ENCODE measurements around the gene CLCA2. TPM values are rescaled to one million over a fixed set of nuclear protein-coding genes. Genes with fewer than 3 reads are reported as not detected.

Gene CLCA2
- total RNA-seq, 4 donors from 2014 or later: 0.19 to 38.3 (median 1.7) TPM; not detected in 1

- Histone ChIP-seq H3K36me3 (no peaks in the 10 kb centered on the region), H3K9me3 (no peaks in the 10 kb centered on the region), H3K27ac (peak overlapping the region in 1 of 4 donors; percentile 88), H3K4me3 (no peak overlapping the region), H3K27me3 (no peaks in the 10 kb centered on the region), H3K4me1 (peaks cover 0 to 39% (median 4%) of the 10 kb centered on the region in 3 donors)
- WGBS, 2 donors (ENCODE audit: low coverage in 1 of 2): 34 to 37% methylated on average over 2 of the region's 2 CpGs
- TF ChIP-seq POLR2A (IDR thresholded peaks at IDR 0.05): no peak
- no peak for TF ChIP-seq POLR2AphosphoS5 (IDR thresholded peaks at IDR 0.05)
- no peak for TF ChIP-seq EP300 (IDR thresholded peaks at IDR 0.05)
- TF ChIP-seq, protein P1, sequence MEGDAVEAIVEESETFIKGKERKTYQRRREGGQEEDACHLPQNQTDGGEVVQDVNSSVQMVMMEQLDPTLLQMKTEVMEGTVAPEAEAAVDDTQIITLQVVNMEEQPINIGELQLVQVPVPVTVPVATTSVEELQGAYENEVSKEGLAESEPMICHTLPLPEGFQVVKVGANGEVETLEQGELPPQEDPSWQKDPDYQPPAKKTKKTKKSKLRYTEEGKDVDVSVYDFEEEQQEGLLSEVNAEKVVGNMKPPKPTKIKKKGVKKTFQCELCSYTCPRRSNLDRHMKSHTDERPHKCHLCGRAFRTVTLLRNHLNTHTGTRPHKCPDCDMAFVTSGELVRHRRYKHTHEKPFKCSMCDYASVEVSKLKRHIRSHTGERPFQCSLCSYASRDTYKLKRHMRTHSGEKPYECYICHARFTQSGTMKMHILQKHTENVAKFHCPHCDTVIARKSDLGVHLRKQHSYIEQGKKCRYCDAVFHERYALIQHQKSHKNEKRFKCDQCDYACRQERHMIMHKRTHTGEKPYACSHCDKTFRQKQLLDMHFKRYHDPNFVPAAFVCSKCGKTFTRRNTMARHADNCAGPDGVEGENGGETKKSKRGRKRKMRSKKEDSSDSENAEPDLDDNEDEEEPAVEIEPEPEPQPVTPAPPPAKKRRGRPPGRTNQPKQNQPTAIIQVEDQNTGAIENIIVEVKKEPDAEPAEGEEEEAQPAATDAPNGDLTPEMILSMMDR (IDR thresholded peaks at IDR 0.05): no peak
- ATAC-seq: no peak
Measured at GRCh38 chr1:86394416-86394815, 29.6 kb upstream of the CLCA2 start.

DNA sequence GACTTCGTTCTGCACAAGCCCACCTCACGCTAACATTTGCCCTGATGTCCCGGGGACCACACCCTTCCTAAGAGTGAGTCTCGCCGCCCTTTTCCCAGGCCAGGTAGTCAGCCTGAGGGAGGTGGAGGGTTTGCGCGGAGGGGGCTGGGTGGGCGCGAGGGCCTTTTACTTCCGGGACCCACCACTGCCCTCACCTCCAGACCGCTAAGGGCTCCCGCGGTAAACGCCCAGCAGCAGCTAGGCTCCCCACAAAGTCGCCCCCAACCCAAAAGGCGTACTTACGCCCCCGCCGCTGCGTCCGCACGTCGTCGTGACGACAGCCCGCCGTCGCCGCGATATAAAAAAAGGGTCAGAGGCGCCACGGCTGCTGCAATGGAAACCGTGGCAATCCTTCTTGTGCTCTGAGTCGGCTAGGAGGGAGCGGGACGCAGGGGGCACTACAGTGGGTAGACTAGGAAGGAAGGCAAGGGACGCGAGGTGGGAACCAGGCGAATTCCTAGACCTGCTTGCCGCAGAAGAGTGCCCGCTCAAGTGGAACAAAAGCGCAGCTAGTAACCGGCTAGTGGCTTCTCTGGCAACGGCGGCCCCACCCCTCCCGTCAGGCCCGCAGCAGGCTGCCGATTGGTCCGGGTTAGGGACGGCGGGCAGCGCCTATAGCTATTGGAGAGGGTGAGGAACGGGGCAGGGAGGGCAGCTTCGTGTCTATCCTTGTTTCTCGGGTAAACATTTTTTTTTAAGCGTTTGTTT is 28.0 kb upstream of the CLCA2 start, which contains the start of gene ODF2L:
Gene ODF2L (minus strand): TSS at position 573 of the 747 bp plus-strand sequence. CDS start 9,296 bp downstream, outside the sequence.
- Histone ChIP-seq H3K4me1 (peaks cover 0 to 39% (median 4%) of the 10 kb centered on the region in 3 donors), H3K4me3 (peak within 1 kb of the TSS; percentile 85 to 88), H3K36me3 (no peaks in the 10 kb centered on the region), H3K27me3 (no peaks in the 10 kb centered on the region), H3K27ac (peak within 1 kb of the TSS; percentile 11 to 88 (median 84)), H3K9me3 (no peaks in the 10 kb centered on the region)
- TF ChIP-seq, protein P1 (IDR thresholded peaks at IDR 0.05): no peak
- TF ChIP-seq POLR2A (IDR thresholded peaks at IDR 0.05): peak; percentile 44 to 50
- TF ChIP-seq POLR2AphosphoS5 (IDR thresholded peaks at IDR 0.05): peak; percentile 56
- 0% methylated on average over 3 to 4 of the region's 56 CpGs for WGBS, 2 donors (ENCODE audit: low coverage in 1 of 2)
- ATAC-seq: peak; percentile 99

DNA sequence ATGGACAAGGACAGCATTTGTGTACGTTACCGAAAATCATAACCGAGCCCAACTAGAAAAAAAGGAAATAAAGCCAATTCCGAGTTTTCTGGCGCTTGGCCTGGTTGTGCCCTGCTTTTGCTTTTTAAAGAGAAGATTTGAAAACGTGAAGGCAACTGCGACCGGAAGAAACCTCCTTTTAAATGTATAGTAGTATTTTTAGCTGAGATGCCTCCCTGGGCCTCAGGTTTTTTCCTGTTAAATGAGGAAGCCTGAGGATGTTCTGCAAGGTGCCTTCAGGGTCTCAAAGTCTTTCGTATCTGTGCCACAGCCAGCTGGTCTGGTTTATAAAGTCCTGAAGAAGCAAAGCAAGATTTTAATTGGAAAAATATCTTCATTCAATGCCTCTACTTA is 27.5 kb upstream of the CLCA2 start:
- peak overlapping the region; percentile 11 to 88 (median 84) for H3K27ac ChIP-seq
- TF ChIP-seq POLR2A (IDR thresholded peaks at IDR 0.05) (no peak), EP300 (IDR thresholded peaks at IDR 0.05) (no peak), POLR2AphosphoS5 (IDR thresholded peaks at IDR 0.05) (no peak)
- TF ChIP-seq, protein P1 (IDR thresholded peaks at IDR 0.05): no peak
- ATAC-seq: no peak
- WGBS, 2 donors (ENCODE audit: low coverage in 1 of 2): 0 to 3% methylated on average over 8 to 9 of the region's 9 CpGs
- H3K36me3 ChIP-seq: no peaks in the 10 kb centered on the region
- H3K4me3 ChIP-seq: peak overlapping the region; percentile 85 to 88
- H3K9me3 ChIP-seq: no peaks in the 10 kb centered on the region
- peaks cover 0 to 39% (median 4%) of the 10 kb centered on the region in 3 donors for H3K4me1 ChIP-seq
- H3K27me3 ChIP-seq: no peaks in the 10 kb centered on the region

GRCh38 chr1:86409416-86410021 is 14.5 kb upstream of the CLCA2 start:
- H3K36me3 ChIP-seq: no peaks in the 10 kb centered on the region
- 90 to 96% methylated on average over 2 to 5 of the region's 6 CpGs for WGBS, 2 donors (ENCODE audit: low coverage in 1 of 2)
- no peak overlapping the region for H3K27ac ChIP-seq
- no peaks in the 10 kb centered on the region for H3K27me3 ChIP-seq
- H3K4me3 ChIP-seq: no peak overlapping the region
- no peak for TF ChIP-seq EP300 (IDR thresholded peaks at IDR 0.05)
- TF ChIP-seq, protein P1 (IDR thresholded peaks at IDR 0.05): no peak
- TF ChIP-seq POLR2AphosphoS5 (IDR thresholded peaks at IDR 0.05): no peak
- TF ChIP-seq POLR2A (IDR thresholded peaks at IDR 0.05): no peak
- no peaks in the 10 kb centered on the region for H3K4me1 ChIP-seq
- no peaks in the 10 kb centered on the region for H3K9me3 ChIP-seq
- no peak for ATAC-seq

Measured in gastroesophageal sphincter (tissue), 4 donors.